HepG2 (cell line): ENCODE data around the gene SV2A. TPM values are rescaled to one million over a fixed set of nuclear protein-coding genes. Genes with fewer than 3 reads are reported as not detected.

Source experiments
- CEBPB ChIP-seq: IDR thresholded peaks from 2 replicates; pipeline ENCODE4 v1.6.1; 2011; ENCODE audit warnings: low read depth, low read length, improper control_type of control experiment, borderline replicate concordance
- DNMT3B ChIP-seq: conservative IDR thresholded peaks from 2 replicates; pipeline ENCODE4 v1.6.1; 2016; ENCODE audit warnings: missing biosample characterization, control low read depth
- POLR2A ChIP-seq, 2 experiments: IDR thresholded peaks; 2 replicates each; pipeline ENCODE4 v1.6.1; 2011; ENCODE audit warnings: low read depth in 2 of 2, low read length in 2 of 2, mild to moderate bottlenecking in 1 of 2, moderate library complexity in 1 of 2; ENCODE audit not compliant: insufficient read depth in 1 of 2
- SOX5 ChIP-seq: IDR thresholded peaks from 2 replicates; pipeline ENCODE4 v1.6.1; 2016; ENCODE audit warnings: borderline replicate concordance
- SRSF1 ChIP-seq: fragments of 200-400 bp; formaldehyde crosslinking; optimal IDR thresholded peaks from 2 replicates; pipeline ENCODE3; 2017; ENCODE audit warnings: mild to moderate bottlenecking, low read depth, low read length, moderate library complexity
- ZHX2 ChIP-seq, 2 experiments: sonication (generic) in 1 of 2; formaldehyde crosslinking in 1 of 2; IDR thresholded peaks; 2 replicates each; pipeline versions ENCODE4 v1.6.1 to v1.9.0; 2014 to 2022; ENCODE audit warnings: antibody characterized with exemption in 1 of 2, borderline replicate concordance in 1 of 2, inconsistent platforms in 1 of 2, low read depth in 1 of 2, missing genetic modification reagents in 1 of 2
- ZNF567 ChIP-seq: sonication (generic); formaldehyde crosslinking; IDR thresholded peaks from 2 replicates; pipeline ENCODE4 v1.8.1; 2023; ENCODE audit warnings: mild to moderate bottlenecking, missing genetic modification reagents, borderline replicate concordance
- polyA plus RNA-seq, 8 experiments: library from polyadenylated mRNA; depleted of rRNA in 3 of 8; stranded (reverse) in 7 of 8; unstranded in 1 of 8; fragments of >200 nt; fragmentation: Illumina TruSeq in 4 of 8; extraction: Trizol in 4 of 8; gene quantifications; 2 replicates each; pipeline versions ENCODE4 v1.2.1 to v1.2.3, GENCODE V29; 2011 to 2016; ENCODE audit warnings: low read depth in 4 of 8, missing spikeins in 1 of 8, mixed read lengths in 1 of 8; ENCODE audit not compliant: insufficient read depth in 1 of 8
- total RNA-seq, 5 experiments: library from RNA; depleted of rRNA; stranded (reverse); fragments of >200 nt; fragmentation: Illumina TruSeq; extraction: Trizol; gene quantifications; 2 replicates each; pipeline ENCODE4 v1.2.3, GENCODE V29; 2016; ENCODE audit warnings: low read depth in 1 of 5
- TF ChIP-seq, protein P1 (sequence below): sonication (generic); formaldehyde crosslinking; IDR thresholded peaks from 2 replicates; pipeline ENCODE4 v1.4.0; 2020; ENCODE audit warnings: missing genetic modification reagents
- TF ChIP-seq, protein P2 (sequence below): fragments of 450-650 bp; IDR thresholded peaks from 2 replicates; pipeline ENCODE4 v1.6.1; 2017; ENCODE audit warnings: mild to moderate bottlenecking
- TF ChIP-seq, protein P3 (sequence below): sonication (generic); formaldehyde crosslinking; IDR thresholded peaks from 2 replicates; pipeline ENCODE4 v1.4.0; 2020; ENCODE audit warnings: missing genetic modification reagents

SV2A gene
- total and polyA plus RNA-seq, 2 of the 13 experiments (the other 11 are each of a cell fraction or from before 2014, with no cell fraction given) = 0.84 to 1.9 TPM

- no peak for TF ChIP-seq ZHX2 (IDR thresholded peaks at IDR 0.05; ENCODE audit: low read depth)
- TF ChIP-seq ZHX2 (CRISPR knock-in tag; IDR thresholded peaks at IDR 0.05; ENCODE audit: borderline replicate concordance) = no peak
- no peak for TF ChIP-seq SRSF1
- TF ChIP-seq SOX5 = no peak
- TF ChIP-seq CEBPB = no peak
- TF ChIP-seq, protein P1, sequence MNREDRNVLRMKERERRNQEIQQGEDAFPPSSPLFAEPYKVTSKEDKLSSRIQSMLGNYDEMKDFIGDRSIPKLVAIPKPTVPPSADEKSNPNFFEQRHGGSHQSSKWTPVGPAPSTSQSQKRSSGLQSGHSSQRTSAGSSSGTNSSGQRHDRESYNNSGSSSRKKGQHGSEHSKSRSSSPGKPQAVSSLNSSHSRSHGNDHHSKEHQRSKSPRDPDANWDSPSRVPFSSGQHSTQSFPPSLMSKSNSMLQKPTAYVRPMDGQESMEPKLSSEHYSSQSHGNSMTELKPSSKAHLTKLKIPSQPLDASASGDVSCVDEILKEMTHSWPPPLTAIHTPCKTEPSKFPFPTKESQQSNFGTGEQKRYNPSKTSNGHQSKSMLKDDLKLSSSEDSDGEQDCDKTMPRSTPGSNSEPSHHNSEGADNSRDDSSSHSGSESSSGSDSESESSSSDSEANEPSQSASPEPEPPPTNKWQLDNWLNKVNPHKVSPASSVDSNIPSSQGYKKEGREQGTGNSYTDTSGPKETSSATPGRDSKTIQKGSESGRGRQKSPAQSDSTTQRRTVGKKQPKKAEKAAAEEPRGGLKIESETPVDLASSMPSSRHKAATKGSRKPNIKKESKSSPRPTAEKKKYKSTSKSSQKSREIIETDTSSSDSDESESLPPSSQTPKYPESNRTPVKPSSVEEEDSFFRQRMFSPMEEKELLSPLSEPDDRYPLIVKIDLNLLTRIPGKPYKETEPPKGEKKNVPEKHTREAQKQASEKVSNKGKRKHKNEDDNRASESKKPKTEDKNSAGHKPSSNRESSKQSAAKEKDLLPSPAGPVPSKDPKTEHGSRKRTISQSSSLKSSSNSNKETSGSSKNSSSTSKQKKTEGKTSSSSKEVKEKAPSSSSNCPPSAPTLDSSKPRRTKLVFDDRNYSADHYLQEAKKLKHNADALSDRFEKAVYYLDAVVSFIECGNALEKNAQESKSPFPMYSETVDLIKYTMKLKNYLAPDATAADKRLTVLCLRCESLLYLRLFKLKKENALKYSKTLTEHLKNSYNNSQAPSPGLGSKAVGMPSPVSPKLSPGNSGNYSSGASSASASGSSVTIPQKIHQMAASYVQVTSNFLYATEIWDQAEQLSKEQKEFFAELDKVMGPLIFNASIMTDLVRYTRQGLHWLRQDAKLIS = no peak
- TF ChIP-seq DNMT3B (CRISPR knock-in tag) = no peak
- peak in 1 of 2 experiments; percentile 35; a peak in 1 of 4 replicates for TF ChIP-seq POLR2A (IDR thresholded peaks at IDR 0.05; ENCODE audit: insufficient read depth in 1 of 2, low read depth in 2 of 2, low read length in 2 of 2)
- no peak for TF ChIP-seq ZNF567 (CRISPR knock-in tag)
- TF ChIP-seq, protein P2, sequence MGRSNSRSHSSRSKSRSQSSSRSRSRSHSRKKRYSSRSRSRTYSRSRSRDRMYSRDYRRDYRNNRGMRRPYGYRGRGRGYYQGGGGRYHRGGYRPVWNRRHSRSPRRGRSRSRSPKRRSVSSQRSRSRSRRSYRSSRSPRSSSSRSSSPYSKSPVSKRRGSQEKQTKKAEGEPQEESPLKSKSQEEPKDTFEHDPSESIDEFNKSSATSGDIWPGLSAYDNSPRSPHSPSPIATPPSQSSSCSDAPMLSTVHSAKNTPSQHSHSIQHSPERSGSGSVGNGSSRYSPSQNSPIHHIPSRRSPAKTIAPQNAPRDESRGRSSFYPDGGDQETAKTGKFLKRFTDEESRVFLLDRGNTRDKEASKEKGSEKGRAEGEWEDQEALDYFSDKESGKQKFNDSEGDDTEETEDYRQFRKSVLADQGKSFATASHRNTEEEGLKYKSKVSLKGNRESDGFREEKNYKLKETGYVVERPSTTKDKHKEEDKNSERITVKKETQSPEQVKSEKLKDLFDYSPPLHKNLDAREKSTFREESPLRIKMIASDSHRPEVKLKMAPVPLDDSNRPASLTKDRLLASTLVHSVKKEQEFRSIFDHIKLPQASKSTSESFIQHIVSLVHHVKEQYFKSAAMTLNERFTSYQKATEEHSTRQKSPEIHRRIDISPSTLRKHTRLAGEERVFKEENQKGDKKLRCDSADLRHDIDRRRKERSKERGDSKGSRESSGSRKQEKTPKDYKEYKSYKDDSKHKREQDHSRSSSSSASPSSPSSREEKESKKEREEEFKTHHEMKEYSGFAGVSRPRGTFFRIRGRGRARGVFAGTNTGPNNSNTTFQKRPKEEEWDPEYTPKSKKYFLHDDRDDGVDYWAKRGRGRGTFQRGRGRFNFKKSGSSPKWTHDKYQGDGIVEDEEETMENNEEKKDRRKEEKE = no peak
- TF ChIP-seq, protein P3, sequence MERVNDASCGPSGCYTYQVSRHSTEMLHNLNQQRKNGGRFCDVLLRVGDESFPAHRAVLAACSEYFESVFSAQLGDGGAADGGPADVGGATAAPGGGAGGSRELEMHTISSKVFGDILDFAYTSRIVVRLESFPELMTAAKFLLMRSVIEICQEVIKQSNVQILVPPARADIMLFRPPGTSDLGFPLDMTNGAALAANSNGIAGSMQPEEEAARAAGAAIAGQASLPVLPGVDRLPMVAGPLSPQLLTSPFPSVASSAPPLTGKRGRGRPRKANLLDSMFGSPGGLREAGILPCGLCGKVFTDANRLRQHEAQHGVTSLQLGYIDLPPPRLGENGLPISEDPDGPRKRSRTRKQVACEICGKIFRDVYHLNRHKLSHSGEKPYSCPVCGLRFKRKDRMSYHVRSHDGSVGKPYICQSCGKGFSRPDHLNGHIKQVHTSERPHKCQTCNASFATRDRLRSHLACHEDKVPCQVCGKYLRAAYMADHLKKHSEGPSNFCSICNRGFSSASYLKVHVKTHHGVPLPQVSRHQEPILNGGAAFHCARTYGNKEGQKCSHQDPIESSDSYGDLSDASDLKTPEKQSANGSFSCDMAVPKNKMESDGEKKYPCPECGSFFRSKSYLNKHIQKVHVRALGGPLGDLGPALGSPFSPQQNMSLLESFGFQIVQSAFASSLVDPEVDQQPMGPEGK (CRISPR knock-in tag) = peak; percentile 22; the same call in 1 of the 2 replicates
Measured at GRCh38 chr1:149917571-149918144, at the start of gene SV2A (continued).
